ENCODE data around the gene AP1B1. TPM values are rescaled to one million over a fixed set of nuclear protein-coding genes. Genes with fewer than 3 reads are reported as not detected.
A peak's percentile ranks its signal among the peaks of the same experiment; 100 is the strongest.

The AP1B1 gene
- total and polyA plus RNA-seq, 2 of the 8 experiments (the other 6 are each of a cell fraction or from before 2014, with no cell fraction given), result 64.2 to 86.8 TPM

GRCh38 chr22:29307596-29308147 is 80.7 kb downstream of the AP1B1 start:
- H3K4ac ChIP-seq (replicated peaks; ENCODE audit: insufficient read length, low read depth, low read length), result peak overlapping the region; percentile 69
- no peak overlapping the region for H4K5ac ChIP-seq (ENCODE audit: insufficient read length, low read depth, low read length)
- H3K56ac ChIP-seq (replicated peaks; ENCODE audit: insufficient read length, low read depth, low read length), result no peak overlapping the region
- peak overlapping the region; percentile 93; the same call in 1 of the 2 replicates for H2AK5ac ChIP-seq (ENCODE audit: low read depth, low read length)
- no peak overlapping the region for H2BK20ac ChIP-seq (ENCODE audit: low read length)
- no peaks in the 10 kb centered on the region for H3K79me2 ChIP-seq (ENCODE audit: control insufficient read depth in 1 of 2, insufficient read depth in 2 of 2, low read length in 2 of 2)
- H2BK120ac ChIP-seq (replicated peaks; ENCODE audit: low read depth, low read length), result peak overlapping the region; percentile 90
- FAIRE-seq, result no peak
- TF ChIP-seq KDM1A (IDR thresholded peaks at IDR 0.05; ENCODE audit: borderline replicate concordance, low read length) (0 out of 2 replicates have a peak, but pooled peaks have one; percentile 3), CBX5 (IDR thresholded peaks at IDR 0.05; ENCODE audit: low read depth, low read length) (no peak), GTF2F1 (IDR thresholded peaks at IDR 0.05; ENCODE audit: borderline replicate concordance, low read depth, low read length) (no peak), POLR2A (IDR thresholded peaks at IDR 0.05; ENCODE audit: control extremely low read depth in 1 of 2, low read depth in 2 of 2, low read length in 2 of 2) (no peak), KDM5A (IDR thresholded peaks at IDR 0.05; ENCODE audit: low read length) (no peak), BCL11A (IDR thresholded peaks at IDR 0.05; ENCODE audit: low read depth in 2 of 2, low read length in 2 of 2) (no peak)
- H2BK5ac ChIP-seq (ENCODE audit: low read depth, low read length), result peak overlapping the region; percentile 75; the same call in 1 of the 2 replicates
- no peak overlapping the region for H3K23ac ChIP-seq (ENCODE audit: insufficient read length)
- no peaks in the 10 kb centered on the region for H3K9me3 ChIP-seq (ENCODE audit: insufficient read depth in 2 of 2, low read depth in 1 of 2, low read length in 1 of 2)
- H3K14ac ChIP-seq (ENCODE audit: insufficient read length), result no peak overlapping the region
- peaks cover 0 to 7% (median 1%) of the 10 kb centered on the region in 4 experiments; a peak in 4 of 7 replicates for H3K27me3 ChIP-seq (replicated peaks in 1 of 4; ENCODE audit: control insufficient read depth in 3 of 4, extremely low read depth in 1 of 4, insufficient read depth in 3 of 4, low read length in 3 of 4)
- peak overlapping the region; percentile 40 to 68 (median 52) for H3K4me3 ChIP-seq (ENCODE audit: extremely low read depth in 1 of 4, insufficient read depth in 2 of 4, low read depth in 3 of 4, low read length in 4 of 4)
- no peak overlapping the region for H4K8ac ChIP-seq (ENCODE audit: extremely low read depth, insufficient read depth, low read length)
- H2BK15ac ChIP-seq (ENCODE audit: low read length), result peak overlapping the region; percentile 88
- DNase-seq (ENCODE audit: low read depth in 1 of 2, low spot score in 2 of 2), result no peak
- peaks cover 0 to 13% (median 7%) of the 10 kb centered on the region in 4 experiments; a peak in 5 of 7 replicates for H3K4me1 ChIP-seq (replicated peaks in 1 of 4; ENCODE audit: control insufficient read depth in 3 of 4, insufficient read depth in 4 of 4, low read length in 3 of 4)
- peak overlapping the region; percentile 65 for H4K91ac ChIP-seq (replicated peaks; ENCODE audit: insufficient read length, low read length)
- peak overlapping the region; percentile 34 for H3K18ac ChIP-seq (ENCODE audit: extremely low read depth, low read length)
- H4K20me1 ChIP-seq (replicated peaks in 1 of 2; ENCODE audit: control insufficient read depth in 1 of 2, insufficient read depth in 2 of 2, low read length in 2 of 2), result peaks cover 0 to 8% of the 10 kb centered on the region in 2 experiments
- no peaks in the 10 kb centered on the region for H3K79me1 ChIP-seq (ENCODE audit: low read depth, low read length)
- POLR2A ChIA-PET (ENCODE audit: partially characterized antibody), result interaction anchor here (0.8 to 9.1 kb wide), 7 partner anchors 10 to 272 kb away, joined by 3 to 66 read pairs (median 3); partner anchors contain the start of genes EWSR1 and RHBDD3
- WGBS, 2 experiments (ENCODE audit: extremely low coverage in 1 of 2, insufficient coverage in 1 of 2, insufficient read length in 1 of 2, insufficient replicate concordance in 2 of 2, low coverage in 1 of 2, low lambda C conversion rate in 2 of 2, missing lambda C conversion rate in 1 of 2), result 82% methylated on average over 19 of the region's 20 CpGs; no CpG with 5 or more reads in 1 of the 2 experiments
- peak overlapping the region; percentile 96; the same call in 1 of the 2 replicates for H2BK12ac ChIP-seq (ENCODE audit: low read depth, low read length)
- no peaks in the 10 kb centered on the region for H3K36me3 ChIP-seq (ENCODE audit: control insufficient read depth in 2 of 4, insufficient read depth in 4 of 4, low read length in 3 of 4)
- peaks cover 6% of the 10 kb centered on the region; the same call in 1 of the 2 replicates for H3K23me2 ChIP-seq (ENCODE audit: low read depth, low read length)
- CTCF ChIA-PET (ENCODE audit: partially characterized antibody), result interaction anchor here (1.1 to 2.2 kb wide), 2 partner anchors 10 to 34 kb away, joined by 3 to 10 read pairs; no protein-coding TSS in a partner anchor
- no peak overlapping the region for H3K27ac ChIP-seq (ENCODE audit: low read depth, low read length)
- H2AFZ ChIP-seq (ENCODE audit: low read length), result no peak overlapping the region
- H3K9ac ChIP-seq (replicated peaks in 1 of 4; ENCODE audit: extremely low read depth in 1 of 4, low read depth in 3 of 4, low read length in 3 of 4), result no peak overlapping the region; a peak in 1 of 7 replicates
- peak overlapping the region; percentile 72 to 74 for H3K4me2 ChIP-seq (ENCODE audit: insufficient read depth in 1 of 2, low read depth in 2 of 2, low read length in 2 of 2)

All from H1 (cell line).